Adipose tissue (tissue), 3 donors: ENCODE measurements around the gene DNAJB8. TPM values are rescaled to one million over a fixed set of nuclear protein-coding genes. Genes with fewer than 3 reads are reported as not detected.

Source experiments
- H3K27ac ChIP-seq: one replicate; pipeline ENCODE4 v1.5.1; 2013; ENCODE audit warnings: low read depth, low read length
- WGBS, 3 donors: extraction: QIAGEN DNeasy Blood & Tissue Kit; methylation state at CpG; one replicate each; pipeline ENCODE4 v1.1.7; 2013; 5-methylcytosine and 5-hydroxymethylcytosine counted together
- polyA plus RNA-seq, 3 donors: library from polyadenylated mRNA; stranded (reverse); fragments of 200-250 nt; gene quantifications; one replicate each; pipeline ENCODE4 v1.2.3, GENCODE V29; 2013
- donor health status: healthy with polysubstance abuse.
- donor health status: Bipolar disorder and iron deficiency.
- donor health status: healthy.

The DNAJB8 gene
- polyA plus RNA-seq, 3 donors, result not detected

GRCh38 chr3:128456776-128457715 lies 9.6 kb downstream of the DNAJB8 start:
- no peak overlapping the region for H3K27ac ChIP-seq
- 43 to 69% (median 64%) methylated on average over 25 to 27 of the region's 27 CpGs for WGBS, 3 donors

- WGBS, 3 donors, result 70 to 78% (median 76%) methylated on average over 16 of the region's 16 CpGs
These were observed 10.6 kb downstream of the DNAJB8 start for GRCh38 chr3:128455786-128456748.

DNA sequence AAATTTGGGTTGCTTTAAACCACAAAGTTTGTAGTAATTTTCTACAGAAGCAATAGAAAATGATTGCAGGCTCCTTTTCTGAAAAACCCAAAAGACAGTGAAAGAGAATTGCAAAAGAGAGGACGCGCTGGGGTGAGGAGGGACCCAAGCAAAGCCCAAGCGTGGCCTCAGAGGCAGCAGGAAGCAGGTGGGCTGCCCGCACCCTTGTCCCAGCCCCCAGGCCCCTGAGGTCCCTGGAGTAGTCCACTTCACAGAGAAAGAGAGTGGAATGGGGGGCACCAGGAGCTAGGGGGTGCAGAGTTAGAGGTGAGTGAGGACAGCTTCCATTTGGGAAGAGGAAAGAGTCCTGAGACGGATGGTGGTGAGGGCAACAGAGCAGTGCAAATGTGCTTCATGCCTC lies 11.6 kb downstream of the DNAJB8 start:
- WGBS, 3 donors, result 63 to 84% (median 77%) methylated on average over 5 of the region's 5 CpGs
- no peak overlapping the region for H3K27ac ChIP-seq

More at GRCh38 chr3:128455786-128456748, 10.6 kb downstream of the DNAJB8 start:
- no peak overlapping the region for H3K27ac ChIP-seq

- no peak overlapping the region for H3K27ac ChIP-seq
- WGBS, 3 donors, result 91 to 100% (median 93%) methylated on average over 2 of the region's 2 CpGs
These were observed 12.4 kb downstream of the DNAJB8 start for GRCh38 chr3:128454310-128454618.

- H3K27ac ChIP-seq, result no peak overlapping the region
- WGBS, 3 donors, result 63 to 84% (median 73%) methylated on average over 21 of the region's 21 CpGs
These were observed 13.0 kb downstream of the DNAJB8 start for GRCh38 chr3:128453501-128454309.

- no peak overlapping the region for H3K27ac ChIP-seq
- WGBS, 3 donors, result 62 to 92% (median 80%) methylated on average over 21 of the region's 21 CpGs
These were observed 13.9 kb downstream of the DNAJB8 start for GRCh38 chr3:128452678-128453275.

GRCh38 chr3:128452120-128452519 lies 14.6 kb downstream of the DNAJB8 start:
- no peak overlapping the region for H3K27ac ChIP-seq
- WGBS, 3 donors, result 85 to 93% (median 91%) methylated on average over 9 of the region's 9 CpGs

GRCh38 chr3:128449111-128449638 lies 17.5 kb downstream of the DNAJB8 start:
- no peak overlapping the region for H3K27ac ChIP-seq
- 73 to 93% (median 85%) methylated on average over 6 of the region's 6 CpGs for WGBS, 3 donors

GRCh38 chr3:128448491-128448890 lies 18.2 kb downstream of the DNAJB8 start:
- H3K27ac ChIP-seq, result no peak overlapping the region
- WGBS, 3 donors, result 42 to 62% (median 55%) methylated on average over 6 of the region's 6 CpGs

GRCh38 chr3:128447561-128448013 lies 19.1 kb downstream of the DNAJB8 start:
- 87 to 98% (median 90%) methylated on average over 3 of the region's 3 CpGs for WGBS, 3 donors
- H3K27ac ChIP-seq, result no peak overlapping the region

DNA sequence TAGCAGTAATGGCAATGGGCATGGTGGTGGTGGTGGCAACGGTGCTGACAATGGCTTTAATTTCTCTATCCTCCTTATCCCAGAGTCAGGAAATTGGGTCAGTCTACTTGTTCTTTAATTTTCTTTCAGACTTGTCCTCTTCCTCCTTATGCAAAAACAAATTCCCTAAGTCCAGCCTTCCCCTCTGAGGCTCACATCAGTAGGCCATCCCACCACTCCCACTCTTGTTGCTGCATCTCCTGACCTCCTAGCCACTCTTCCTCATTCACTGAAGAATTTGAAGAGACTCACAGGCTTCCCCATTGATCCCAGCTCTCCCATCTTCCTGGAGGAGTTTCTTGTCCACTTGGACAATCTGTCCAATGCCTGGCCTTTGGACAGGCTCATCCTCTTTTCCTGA lies 19.9 kb downstream of the DNAJB8 start:
- no peak overlapping the region for H3K27ac ChIP-seq
- 87 to 93% (median 89%) methylated on average over 1 of the region's 1 CpG for WGBS, 3 donors

GRCh38 chr3:128445357-128445756 lies 21.3 kb downstream of the DNAJB8 start:
- H3K27ac ChIP-seq, result no peak overlapping the region
- WGBS, 3 donors, result 80 to 97% (median 90%) methylated on average over 1 of the region's 1 CpG

DNA sequence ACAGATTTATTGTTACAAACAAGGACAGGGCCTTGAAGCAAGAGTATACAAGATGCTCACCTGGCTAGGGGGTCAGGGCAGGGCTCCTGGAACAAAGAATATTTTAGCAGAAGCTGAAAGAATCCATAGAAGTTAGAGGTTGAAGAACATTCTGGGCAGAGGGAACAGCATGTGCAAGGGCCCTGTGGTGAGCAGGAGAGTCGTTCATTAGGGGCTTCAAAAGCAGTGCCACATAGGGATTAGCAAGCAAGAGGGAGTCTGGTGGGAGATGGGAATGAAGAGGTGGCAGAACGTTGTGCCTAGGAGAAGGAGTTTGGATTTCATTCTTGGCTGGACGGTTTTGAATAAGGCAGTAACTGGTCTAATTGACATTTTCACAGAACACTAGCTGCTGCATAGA lies 22.9 kb downstream of the DNAJB8 start:
- H3K27ac ChIP-seq, result no peak overlapping the region
- WGBS, 3 donors, result 58 to 72% (median 68%) methylated on average over 3 of the region's 3 CpGs

DNA sequence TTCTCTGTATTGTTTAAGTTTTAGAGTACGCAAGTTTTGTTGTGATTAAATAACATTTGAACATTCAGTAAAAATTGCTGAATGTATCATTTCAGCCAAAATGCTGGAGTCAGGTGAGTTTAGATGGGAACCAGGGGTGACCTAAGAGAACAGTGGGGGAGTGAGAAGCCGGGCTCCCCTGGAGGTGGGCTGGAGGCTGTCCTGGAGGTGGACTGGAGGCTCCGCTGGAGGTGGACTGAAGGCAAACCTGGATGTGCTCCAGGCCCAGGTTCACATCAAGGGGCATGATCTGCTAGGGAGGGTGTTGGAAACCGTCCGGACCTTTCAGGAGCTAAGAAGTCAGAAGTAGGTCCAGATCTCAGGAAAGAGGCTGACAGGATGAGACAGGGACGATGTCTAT lies 23.7 kb downstream of the DNAJB8 start:
- no peak overlapping the region for H3K27ac ChIP-seq
- 86 to 92% (median 91%) methylated on average over 6 of the region's 6 CpGs for WGBS, 3 donors

- no peak overlapping the region for H3K27ac ChIP-seq
- WGBS, 3 donors, result 87 to 92% (median 87%) methylated on average over 7 of the region's 7 CpGs
These were observed 24.6 kb downstream of the DNAJB8 start for GRCh38 chr3:128442070-128442469.

GRCh38 chr3:128439226-128439625 lies 27.5 kb downstream of the DNAJB8 start:
- 65 to 71% (median 66%) methylated on average over 3 of the region's 3 CpGs for WGBS, 3 donors
- no peak overlapping the region for H3K27ac ChIP-seq

- WGBS, 3 donors, result 63 to 78% (median 78%) methylated on average over 6 of the region's 6 CpGs
- H3K27ac ChIP-seq, result no peak overlapping the region
These were observed 28.1 kb downstream of the DNAJB8 start for GRCh38 chr3:128438488-128439072.
